H1 (cell line): ENCODE measurements around the gene NKD2. TPM values are rescaled to one million over a fixed set of nuclear protein-coding genes. Genes with fewer than 3 reads are reported as not detected.

Experiments used
- CTCF ChIA-PET: fragments of 300-600 bp; sonication (Branson Sonifier 250); formaldehyde crosslinking; loops from one replicate; lab custom pipeline; 2021; ENCODE audit not compliant: partially characterized antibody; lab: Charles Lee
- POLR2A ChIA-PET: fragments of 300-600 bp; sonication (Branson Sonifier 250); formaldehyde crosslinking; loops from one replicate; lab custom pipeline; 2021; ENCODE audit warnings: inconsistent platforms; ENCODE audit not compliant: partially characterized antibody; lab: Charles Lee
- DNase-seq, 2 experiments: peaks; one replicate each; pipeline versions ENCODE4 v3.0.0 to v3.0.0-alpha.2; 2010 to 2022; ENCODE audit warnings: low spot score in 2 of 2, low read depth in 1 of 2, mixed read lengths in 1 of 2
- FAIRE-seq: peaks from 2 replicates; lab custom pipeline; 2011; peaks lifted over from hg19 to GRCh38; lab: Jason Lieb, UNC
- H2AFZ ChIP-seq: 2 replicates; pipeline ENCODE4 v1.8.1; 2012; ENCODE audit warnings: low read length, inconsistent platforms
- H2AK5ac ChIP-seq: 2 replicates; pipeline ENCODE4 v1.6.1; 2013; ENCODE audit warnings: low read depth, low read length
- H2BK120ac ChIP-seq: replicated peaks from 2 replicates; pipeline ENCODE3; 2013; ENCODE audit warnings: low read depth, low read length, inconsistent platforms
- H2BK12ac ChIP-seq: 2 replicates; pipeline ENCODE4 v1.6.1; 2013; ENCODE audit warnings: low read depth, low read length
- H2BK15ac ChIP-seq: 2 replicates; pipeline ENCODE4 v1.6.1; 2013; ENCODE audit warnings: low read length
- H2BK20ac ChIP-seq: 2 replicates; pipeline ENCODE4 v1.6.1; 2013; ENCODE audit warnings: low read length
- H2BK5ac ChIP-seq: 2 replicates; pipeline ENCODE4 v1.6.1; 2013; ENCODE audit warnings: low read depth, low read length
- H3K14ac ChIP-seq: 2 replicates; pipeline ENCODE4 v1.6.1; 2013; ENCODE audit warnings: inconsistent platforms; ENCODE audit not compliant: insufficient read length
- H3K18ac ChIP-seq: 2 replicates; pipeline ENCODE4 v1.6.1; 2013; ENCODE audit warnings: low read length; ENCODE audit errors: extremely low read depth
- H3K23ac ChIP-seq: 2 replicates; pipeline ENCODE4 v1.6.1; 2013; ENCODE audit warnings: inconsistent platforms; ENCODE audit not compliant: insufficient read length
- H3K23me2 ChIP-seq: 2 replicates; pipeline ENCODE4 v1.6.1; 2013; ENCODE audit warnings: low read depth, low read length
- H3K27ac ChIP-seq: 2 replicates; pipeline ENCODE4 v1.6.1; 2011; ENCODE audit warnings: low read depth, low read length, inconsistent platforms
- H3K27me3 ChIP-seq, 4 experiments: replicated peaks in 1 of 4; 1 replicate in 1 of 4; 2 replicates in 3 of 4; pipeline versions ENCODE4 v1.6.1 to v1.8.1; 2011 to 2013; ENCODE audit warnings: low read length in 3 of 4, mild to moderate bottlenecking in 3 of 4, inconsistent platforms in 2 of 4, mixed read lengths in 2 of 4, moderate library complexity in 1 of 4; ENCODE audit not compliant: control insufficient read depth in 3 of 4, insufficient read depth in 3 of 4; ENCODE audit errors: extremely low read depth in 1 of 4
- H3K36me3 ChIP-seq, 4 experiments: 2 replicates each; pipeline versions ENCODE4 v1.6.1 to v1.8.1; 2011 to 2013; ENCODE audit warnings: mild to moderate bottlenecking in 4 of 4, low read length in 3 of 4, moderate library complexity in 2 of 4, control low read depth in 1 of 4, inconsistent platforms in 1 of 4; ENCODE audit not compliant: insufficient read depth in 4 of 4, control insufficient read depth in 2 of 4
- H3K4ac ChIP-seq: replicated peaks from 2 replicates; pipeline ENCODE3; 2013; ENCODE audit warnings: low read length, low read depth, mixed read lengths, inconsistent platforms; ENCODE audit not compliant: insufficient read length
- H3K4me1 ChIP-seq, 4 experiments: replicated peaks in 1 of 4; 1 replicate in 1 of 4; 2 replicates in 3 of 4; pipeline versions ENCODE4 v1.6.1 to v1.8.1; 2011 to 2013; ENCODE audit warnings: low read length in 3 of 4, inconsistent platforms in 2 of 4, mixed read lengths in 1 of 4; ENCODE audit not compliant: insufficient read depth in 4 of 4, control insufficient read depth in 3 of 4
- H3K4me2 ChIP-seq, 2 experiments: 2 replicates each; pipeline versions ENCODE4 v1.6.1 to v1.8.1; 2011 to 2013; ENCODE audit warnings: low read depth in 2 of 2, low read length in 2 of 2, control low read depth in 1 of 2, inconsistent platforms in 1 of 2, mild to moderate bottlenecking in 1 of 2; ENCODE audit not compliant: insufficient read depth in 1 of 2
- H3K4me3 ChIP-seq, 4 experiments: fragments of 200-600, 300-600 bp in 1 of 4; sonication (generic), shearing (Covaris generic), sonication (Bioruptor Twin) in 1 of 4; 2 replicates each; pipeline versions ENCODE4 v1.5.1 to v1.8.1; 2011 to 2016; ENCODE audit warnings: low read length in 4 of 4, low read depth in 3 of 4, control low read depth in 2 of 4, inconsistent platforms in 2 of 4, mild to moderate bottlenecking in 2 of 4, mixed read lengths in 1 of 4, moderate library complexity in 1 of 4; ENCODE audit not compliant: insufficient read depth in 2 of 4; ENCODE audit errors: extremely low read depth in 1 of 4
- H3K56ac ChIP-seq: replicated peaks from 2 replicates; pipeline ENCODE3; 2013; ENCODE audit warnings: low read depth, mild to moderate bottlenecking, mixed read lengths, low read length, inconsistent platforms; ENCODE audit not compliant: insufficient read length
- H3K79me1 ChIP-seq: 2 replicates; pipeline ENCODE4 v1.6.1; 2013; ENCODE audit warnings: low read depth, low read length, control low read depth
- H3K79me2 ChIP-seq, 2 experiments: 2 replicates each; pipeline versions ENCODE4 v1.6.1 to v1.8.1; 2012 to 2013; ENCODE audit warnings: low read length in 2 of 2, mild to moderate bottlenecking in 2 of 2, inconsistent platforms in 1 of 2; ENCODE audit not compliant: insufficient read depth in 2 of 2, control insufficient read depth in 1 of 2
- H3K9ac ChIP-seq, 4 experiments: replicated peaks in 1 of 4; 1 replicate in 1 of 4; 2 replicates in 3 of 4; pipeline versions ENCODE4 v1.6.1 to v1.8.1; 2011 to 2013; ENCODE audit warnings: low read depth in 3 of 4, low read length in 3 of 4, control low read depth in 2 of 4, mild to moderate bottlenecking in 2 of 4, moderate library complexity in 2 of 4, inconsistent platforms in 1 of 4; ENCODE audit errors: extremely low read depth in 1 of 4
- H3K9me3 ChIP-seq, 2 experiments: 2 replicates each; pipeline versions ENCODE4 v1.6.1 to v1.8.1; 2012 to 2013; ENCODE audit warnings: mild to moderate bottlenecking in 2 of 2, moderate library complexity in 2 of 2, control low read depth in 1 of 2, inconsistent platforms in 1 of 2, low read depth in 1 of 2, low read length in 1 of 2, mixed read lengths in 1 of 2; ENCODE audit not compliant: insufficient read depth in 2 of 2
- H4K20me1 ChIP-seq, 2 experiments: replicated peaks in 1 of 2; 2 replicates each; pipeline versions ENCODE3 to v1.8.1; 2011 to 2013; ENCODE audit warnings: inconsistent platforms in 2 of 2, low read length in 2 of 2, mild to moderate bottlenecking in 1 of 2; ENCODE audit not compliant: insufficient read depth in 2 of 2, control insufficient read depth in 1 of 2
- H4K5ac ChIP-seq: 2 replicates; pipeline ENCODE4 v1.6.1; 2013; ENCODE audit warnings: low read length, low read depth, mixed read lengths, inconsistent platforms; ENCODE audit not compliant: insufficient read length
- H4K8ac ChIP-seq: 2 replicates; pipeline ENCODE4 v1.8.0; 2013; ENCODE audit warnings: mild to moderate bottlenecking, moderate library complexity, low read length, inconsistent platforms; ENCODE audit not compliant: insufficient read depth; ENCODE audit errors: extremely low read depth
- H4K91ac ChIP-seq: replicated peaks from 2 replicates; pipeline ENCODE3; 2013; ENCODE audit warnings: low read length, mixed read lengths, inconsistent platforms; ENCODE audit not compliant: insufficient read length
- BACH1 ChIP-seq: IDR thresholded peaks from 2 replicates; pipeline ENCODE4 v1.6.1; 2012; ENCODE audit warnings: low read length, improper control_type of control experiment
- BRCA1 ChIP-seq: IDR thresholded peaks from 2 replicates; pipeline ENCODE4 v1.6.1; 2012; ENCODE audit warnings: low read depth, low read length, improper control_type of control experiment
- EGR1 ChIP-seq: IDR thresholded peaks from 2 replicates; pipeline ENCODE4 v1.6.1; 2011; ENCODE audit warnings: low read depth, low read length, borderline replicate concordance
- FOSL1 ChIP-seq: IDR thresholded peaks from 2 replicates; pipeline ENCODE4 v1.6.1; 2011; ENCODE audit warnings: mild to moderate bottlenecking, low read depth, low read length, moderate library complexity; ENCODE audit not compliant: insufficient read depth
- NANOG ChIP-seq: IDR thresholded peaks from 2 replicates; pipeline ENCODE4 v1.6.1; 2011; ENCODE audit warnings: low read length, low read depth, mild to moderate bottlenecking, inconsistent platforms; ENCODE audit not compliant: insufficient read depth, poor library complexity, severe bottlenecking
- PHF8 ChIP-seq: fragments of 200-600 bp; sonication (generic); conservative IDR thresholded peaks from 2 replicates; pipeline ENCODE4 v1.7.1; 2012; ENCODE audit warnings: low read depth, mild to moderate bottlenecking, inconsistent platforms, low read length, moderate library complexity
- POU5F1 ChIP-seq: IDR thresholded peaks from 2 replicates; pipeline ENCODE4 v1.6.1; 2011; ENCODE audit warnings: low read depth, mild to moderate bottlenecking, low read length, moderate library complexity
- SUZ12 ChIP-seq: fragments of 200-600 bp; sonication (generic); IDR thresholded peaks from 2 replicates; pipeline ENCODE4 v1.6.1; 2012; ENCODE audit warnings: mild to moderate bottlenecking, inconsistent platforms, low read length, moderate library complexity, mixed read lengths
- WGBS, 2 experiments: shearing (Covaris generic) in 1 of 2; methylation state at CpG; one replicate each; pipeline versions ENCODE4 v1.1.6 to v1.1.7; 2013 to 2015; ENCODE audit warnings: low lambda C conversion rate in 2 of 2, mixed read lengths in 2 of 2, inconsistent platforms in 1 of 2, low coverage in 1 of 2, missing lambda C conversion rate in 1 of 2; ENCODE audit not compliant: insufficient replicate concordance in 2 of 2, insufficient coverage in 1 of 2, insufficient read length in 1 of 2; ENCODE audit errors: extremely low coverage in 1 of 2, missing lambda C conversion rate in 1 of 2; 5-methylcytosine and 5-hydroxymethylcytosine counted together
- polyA plus RNA-seq, 7 experiments: library from polyadenylated mRNA; depleted of rRNA in 3 of 7; stranded (reverse) in 5 of 7; unstranded in 2 of 7; fragments of >200 nt in 5 of 7; fragments of 200-250 nt in 2 of 7; gene quantifications; 1 replicate in 5 of 7; 2 replicates in 1 of 7; 4 replicates in 1 of 7; pipeline versions ENCODE4 v1.2.1 to v1.2.3, GENCODE V29; 2011 to 2013; ENCODE audit warnings: missing spikeins in 2 of 7, mixed read lengths in 2 of 7
- total RNA-seq: library from RNA; stranded (reverse); fragmentation: NEBNext Ultra II Directional; extraction: Animal tissue kit (Norgen Biotek cat#: 25700); gene quantifications from 2 replicates; pipeline ENCODE4 v1.2.1, GENCODE V29; 2021
- TF ChIP-seq, protein P1 (sequence below), 3 experiments: IDR thresholded peaks; 1 replicate in 2 of 3; 2 replicates in 1 of 3; pipeline versions ENCODE4 v1.5.1 to v1.6.1; 2011; ENCODE audit warnings: low read length in 3 of 3, mild to moderate bottlenecking in 3 of 3, inconsistent platforms in 2 of 3, low read depth in 1 of 3, moderate library complexity in 1 of 3; ENCODE audit not compliant: insufficient read depth in 1 of 3; ENCODE audit errors: control extremely low read depth in 1 of 3
- TF ChIP-seq, protein P2 (sequence below): IDR thresholded peaks from 2 replicates; pipeline ENCODE4 v1.6.1; 2011; ENCODE audit warnings: low read length, improper control_type of control experiment

Gene NKD2
- total and polyA plus RNA-seq, 2 of the 8 experiments (the other 6 are each of a cell fraction or from before 2014, with no cell fraction given) = 5.5 to 7.9 TPM

DNA sequence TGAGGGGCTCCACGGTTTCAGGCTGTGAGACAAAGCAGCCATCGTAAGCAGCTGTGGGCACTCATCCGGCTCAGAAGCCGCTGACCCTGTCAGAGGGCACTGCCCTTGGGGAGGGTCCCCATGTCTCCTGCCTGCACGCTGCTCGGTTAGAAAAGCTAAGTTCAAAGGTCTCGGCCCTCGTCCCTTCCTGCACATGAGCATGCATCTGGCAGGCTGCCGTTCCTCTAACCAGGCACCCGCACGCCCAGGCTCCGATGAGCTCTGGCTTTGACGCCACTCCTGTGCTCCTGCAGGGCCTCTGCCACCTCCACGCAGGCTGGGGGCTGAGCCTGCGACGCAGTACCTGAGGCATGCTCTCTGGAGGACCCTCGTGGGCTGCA, 51.3 kb downstream of the NKD2 start:
- ChIA-PET CTCF (interaction anchor here (0.6 to 1.3 kb wide), 3 partner anchors 107 to 149 kb away, joined by 3 to 4 read pairs (median 3); no protein-coding TSS in a partner anchor), POLR2A (no interaction called here)
- no peak overlapping the region for H3K27ac ChIP-seq
- DNase-seq = no peak
- no peak overlapping the region for H2BK20ac ChIP-seq
- H3K4me3 ChIP-seq = no peak overlapping the region
- no peak overlapping the region for H2BK120ac ChIP-seq
- no peak overlapping the region for H2AK5ac ChIP-seq
- no peaks in the 10 kb centered on the region for H3K79me2 ChIP-seq
- H3K27me3 ChIP-seq = no peaks in the 10 kb centered on the region
- no peak overlapping the region for H3K23ac ChIP-seq
- no peak overlapping the region for H3K56ac ChIP-seq
- no peak overlapping the region for H2BK12ac ChIP-seq
- H2BK5ac ChIP-seq = no peak overlapping the region
- no peak overlapping the region for H3K4me2 ChIP-seq
- no peak overlapping the region; the same call in 1 of the 2 replicates for H4K8ac ChIP-seq
- peaks cover 6 to 11% of the 10 kb centered on the region in 2 experiments for H4K20me1 ChIP-seq
- no peaks in the 10 kb centered on the region for H3K4me1 ChIP-seq
- no peaks in the 10 kb centered on the region for H3K79me1 ChIP-seq
- H3K36me3 ChIP-seq = peaks cover 0 to 41% (median 16%) of the 10 kb centered on the region in 4 experiments; a peak in 6 of 8 replicates
- H4K5ac ChIP-seq = no peak overlapping the region
- no peak for FAIRE-seq
- 76% methylated on average over 16 of the region's 17 CpGs; no CpG with 5 or more reads in 1 of the 2 experiments for WGBS, 2 experiments
- H3K18ac ChIP-seq = no peak overlapping the region
- H3K4ac ChIP-seq = no peak overlapping the region
- no peak overlapping the region for H2AFZ ChIP-seq
- no peak overlapping the region for H3K14ac ChIP-seq
- H3K23me2 ChIP-seq = no peaks in the 10 kb centered on the region
- no peak overlapping the region for H3K9ac ChIP-seq
- no peak overlapping the region for H4K91ac ChIP-seq
- no peaks in the 10 kb centered on the region for H3K9me3 ChIP-seq
- H2BK15ac ChIP-seq = no peak overlapping the region
- TF ChIP-seq EGR1 (no peak), FOSL1 (no peak), BRCA1 (no peak), SUZ12 (no peak), BACH1 (no peak), POU5F1 (no peak), PHF8 (no peak), NANOG (no peak)
- TF ChIP-seq, protein P1, sequence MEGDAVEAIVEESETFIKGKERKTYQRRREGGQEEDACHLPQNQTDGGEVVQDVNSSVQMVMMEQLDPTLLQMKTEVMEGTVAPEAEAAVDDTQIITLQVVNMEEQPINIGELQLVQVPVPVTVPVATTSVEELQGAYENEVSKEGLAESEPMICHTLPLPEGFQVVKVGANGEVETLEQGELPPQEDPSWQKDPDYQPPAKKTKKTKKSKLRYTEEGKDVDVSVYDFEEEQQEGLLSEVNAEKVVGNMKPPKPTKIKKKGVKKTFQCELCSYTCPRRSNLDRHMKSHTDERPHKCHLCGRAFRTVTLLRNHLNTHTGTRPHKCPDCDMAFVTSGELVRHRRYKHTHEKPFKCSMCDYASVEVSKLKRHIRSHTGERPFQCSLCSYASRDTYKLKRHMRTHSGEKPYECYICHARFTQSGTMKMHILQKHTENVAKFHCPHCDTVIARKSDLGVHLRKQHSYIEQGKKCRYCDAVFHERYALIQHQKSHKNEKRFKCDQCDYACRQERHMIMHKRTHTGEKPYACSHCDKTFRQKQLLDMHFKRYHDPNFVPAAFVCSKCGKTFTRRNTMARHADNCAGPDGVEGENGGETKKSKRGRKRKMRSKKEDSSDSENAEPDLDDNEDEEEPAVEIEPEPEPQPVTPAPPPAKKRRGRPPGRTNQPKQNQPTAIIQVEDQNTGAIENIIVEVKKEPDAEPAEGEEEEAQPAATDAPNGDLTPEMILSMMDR (IDR thresholded peaks at IDR 0.05; ENCODE audit: control extremely low read depth in 1 of 3, insufficient read depth in 1 of 3, low read depth in 1 of 3, low read length in 3 of 3) = no peak
- TF ChIP-seq, protein P2, sequence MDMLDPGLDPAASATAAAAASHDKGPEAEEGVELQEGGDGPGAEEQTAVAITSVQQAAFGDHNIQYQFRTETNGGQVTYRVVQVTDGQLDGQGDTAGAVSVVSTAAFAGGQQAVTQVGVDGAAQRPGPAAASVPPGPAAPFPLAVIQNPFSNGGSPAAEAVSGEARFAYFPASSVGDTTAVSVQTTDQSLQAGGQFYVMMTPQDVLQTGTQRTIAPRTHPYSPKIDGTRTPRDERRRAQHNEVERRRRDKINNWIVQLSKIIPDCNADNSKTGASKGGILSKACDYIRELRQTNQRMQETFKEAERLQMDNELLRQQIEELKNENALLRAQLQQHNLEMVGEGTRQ = no peak
